CD14-positive monocyte (primary cell): Measurements from ENCODE around the gene CUBN. TPM values are rescaled to one million over a fixed set of nuclear protein-coding genes. Genes with fewer than 3 reads are reported as not detected.
A peak's percentile ranks its signal among the peaks of the same experiment; 100 is the strongest.

Source experiments
- DNase-seq, 3 donors: peaks; one replicate each; pipeline ENCODE4 v3.0.0-alpha.2; 2011 to 2022
- H2AFZ ChIP-seq: 2 replicates; pipeline ENCODE4 v1.6.0; 2012; ENCODE audit warnings: mild to moderate bottlenecking, low read depth, low read length, inconsistent platforms; ENCODE audit not compliant: insufficient read depth, poor library complexity, severe bottlenecking
- H3K27ac ChIP-seq, 2 donors: 1 replicate in 1 of 2; 2 replicates in 1 of 2; pipeline ENCODE4 v1.5.1; 2012 to 2013; ENCODE audit warnings: low read length in 2 of 2, control low read depth in 1 of 2, inconsistent platforms in 1 of 2, low read depth in 1 of 2, mild to moderate bottlenecking in 1 of 2
- H3K27me3 ChIP-seq, 2 donors: one replicate each; pipeline versions ENCODE4 v1.6.0 to v1.6.1; 2011 to 2013; ENCODE audit warnings: low read length in 2 of 2; ENCODE audit not compliant: control insufficient read depth in 2 of 2, insufficient read depth in 2 of 2
- H3K36me3 ChIP-seq, 2 donors: replicated peaks in 1 of 2; 1 replicate in 1 of 2; 2 replicates in 1 of 2; pipeline versions ENCODE4 v1.5.1 to v1.6.1; 2012 to 2013; ENCODE audit warnings: low read length in 2 of 2, control low read depth in 1 of 2, inconsistent platforms in 1 of 2, mild to moderate bottlenecking in 1 of 2; ENCODE audit not compliant: insufficient read depth in 2 of 2, control insufficient read depth in 1 of 2
- H3K4me1 ChIP-seq, 2 donors: 1 replicate in 1 of 2; 2 replicates in 1 of 2; pipeline versions ENCODE4 v1.5.1 to v1.6.1; 2012 to 2013; ENCODE audit warnings: low read length in 2 of 2, control low read depth in 1 of 2, inconsistent platforms in 1 of 2, mild to moderate bottlenecking in 1 of 2, moderate library complexity in 1 of 2; ENCODE audit not compliant: insufficient read depth in 2 of 2, control insufficient read depth in 1 of 2
- H3K4me2 ChIP-seq: replicated peaks from 2 replicates; pipeline ENCODE3; 2012; ENCODE audit warnings: low read length, moderate library complexity, mild to moderate bottlenecking; ENCODE audit not compliant: poor library complexity, severe bottlenecking; ENCODE audit errors: extremely low read depth
- H3K4me3 ChIP-seq, 3 experiments: fragments of 200-600 bp in 1 of 3; sonication (generic) in 1 of 3; replicated peaks in 1 of 3; 1 replicate in 2 of 3; 2 replicates in 1 of 3; pipeline ENCODE4 v1.5.1; 2011 to 2013; ENCODE audit warnings: low read length in 3 of 3, mild to moderate bottlenecking in 3 of 3, control low read depth in 2 of 3, low read depth in 2 of 3, inconsistent platforms in 1 of 3, moderate library complexity in 1 of 3
- H3K79me2 ChIP-seq: 2 replicates; pipeline ENCODE4 v1.6.0; 2012; ENCODE audit warnings: mild to moderate bottlenecking, control low read depth, inconsistent platforms, low read length, moderate library complexity; ENCODE audit not compliant: insufficient read depth
- H3K9ac ChIP-seq: 2 replicates; pipeline ENCODE4 v1.6.0; 2017; ENCODE audit warnings: low read length, mild to moderate bottlenecking; ENCODE audit not compliant: insufficient read depth, poor library complexity, severe bottlenecking
- H3K9me3 ChIP-seq, 2 donors: replicated peaks in 1 of 2; 1 replicate in 1 of 2; 2 replicates in 1 of 2; pipeline versions ENCODE4 v1.5.1 to v1.6.1; 2012 to 2013; ENCODE audit warnings: low read length in 2 of 2, control low read depth in 1 of 2; ENCODE audit not compliant: control insufficient read depth in 1 of 2, insufficient read depth in 1 of 2
- H4K20me1 ChIP-seq: 2 replicates; pipeline ENCODE4 v1.6.0; 2012; ENCODE audit warnings: mild to moderate bottlenecking, low read length, control low read depth, moderate library complexity; ENCODE audit not compliant: insufficient read depth
- H3K27ac Mint-ChIP-seq, 7 donors: one replicate each; pipeline ENCODE4 v1.8.0; 2020; ENCODE audit warnings: mild to moderate bottlenecking in 7 of 7, mixed read lengths in 7 of 7, moderate library complexity in 6 of 7, inconsistent platforms in 2 of 7
- H3K27me3 Mint-ChIP-seq, 3 donors: one replicate each; pipeline ENCODE4 v1.8.0; 2021 to 2022; ENCODE audit warnings: low read depth in 3 of 3, mild to moderate bottlenecking in 3 of 3, mixed read lengths in 3 of 3, moderate library complexity in 3 of 3, inconsistent platforms in 1 of 3
- H3K36me3 Mint-ChIP-seq, 2 donors: one replicate each; pipeline ENCODE4 v1.8.0; 2020; ENCODE audit warnings: mixed read lengths in 2 of 2, inconsistent platforms in 1 of 2, mild to moderate bottlenecking in 1 of 2
- H3K4me1 Mint-ChIP-seq: one replicate; pipeline ENCODE4 v1.8.0; 2020; ENCODE audit warnings: mild to moderate bottlenecking, mixed read lengths
- H3K4me3 Mint-ChIP-seq, 2 donors: one replicate each; pipeline ENCODE4 v1.8.0; 2020; ENCODE audit warnings: mild to moderate bottlenecking in 2 of 2, mixed read lengths in 2 of 2, moderate library complexity in 1 of 2
- H3K9me3 Mint-ChIP-seq, 7 donors: one replicate each; pipeline ENCODE4 v1.8.0; 2020 to 2022; ENCODE audit warnings: mixed read lengths in 7 of 7, mild to moderate bottlenecking in 6 of 7, moderate library complexity in 6 of 7, inconsistent platforms in 2 of 7
- WGBS: methylation state at CpG from one replicate; pipeline ENCODE4 v1.1.5; 2013; ENCODE audit warnings: missing lambda C conversion rate; ENCODE audit not compliant: insufficient coverage; 5-methylcytosine and 5-hydroxymethylcytosine counted together
- intact Hi-C, 2 donors: fragments of 100-400 bp; cut with micrococcal nuclease; formaldehyde crosslinking; loops; one replicate each; pipeline versions ENCODE4 v1.15.0 to v1.15.1; 2023
- polyA plus RNA-seq, 3 donors: library from polyadenylated mRNA; depleted of rRNA in 1 of 3; unstranded in 2 of 3; stranded (reverse) in 1 of 3; fragments of 300-500 nt in 2 of 3; fragments of >200 nt in 1 of 3; fragmentation: Illumina TruSeq in 2 of 3; gene quantifications; 1 replicate in 2 of 3; 2 replicates in 1 of 3; pipeline ENCODE4 v1.2.3, GENCODE V29; 2012 to 2021
- TF ChIP-seq, protein P1 (sequence below): fragments of 200-600 bp; IDR thresholded peaks from one replicate; pipeline ENCODE4 v1.8.0; 2022; ENCODE audit warnings: antibody characterized with exemption, mild to moderate bottlenecking

Gene CUBN
- polyA plus RNA-seq, 3 donors: 0.95 TPM; not detected in 2

GRCh38 chr10:17112566-17112965, 17.0 kb downstream of the CUBN start:
- H3K4me1 ChIP-seq: no peaks in the 10 kb centered on the region
- TF ChIP-seq, protein P1, sequence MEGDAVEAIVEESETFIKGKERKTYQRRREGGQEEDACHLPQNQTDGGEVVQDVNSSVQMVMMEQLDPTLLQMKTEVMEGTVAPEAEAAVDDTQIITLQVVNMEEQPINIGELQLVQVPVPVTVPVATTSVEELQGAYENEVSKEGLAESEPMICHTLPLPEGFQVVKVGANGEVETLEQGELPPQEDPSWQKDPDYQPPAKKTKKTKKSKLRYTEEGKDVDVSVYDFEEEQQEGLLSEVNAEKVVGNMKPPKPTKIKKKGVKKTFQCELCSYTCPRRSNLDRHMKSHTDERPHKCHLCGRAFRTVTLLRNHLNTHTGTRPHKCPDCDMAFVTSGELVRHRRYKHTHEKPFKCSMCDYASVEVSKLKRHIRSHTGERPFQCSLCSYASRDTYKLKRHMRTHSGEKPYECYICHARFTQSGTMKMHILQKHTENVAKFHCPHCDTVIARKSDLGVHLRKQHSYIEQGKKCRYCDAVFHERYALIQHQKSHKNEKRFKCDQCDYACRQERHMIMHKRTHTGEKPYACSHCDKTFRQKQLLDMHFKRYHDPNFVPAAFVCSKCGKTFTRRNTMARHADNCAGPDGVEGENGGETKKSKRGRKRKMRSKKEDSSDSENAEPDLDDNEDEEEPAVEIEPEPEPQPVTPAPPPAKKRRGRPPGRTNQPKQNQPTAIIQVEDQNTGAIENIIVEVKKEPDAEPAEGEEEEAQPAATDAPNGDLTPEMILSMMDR: no peak
- peaks cover 6% of the 10 kb centered on the region for H3K4me1 Mint-ChIP-seq
- no peak overlapping the region for H3K9ac ChIP-seq
- no peaks in the 10 kb centered on the region for H3K36me3 Mint-ChIP-seq
- no peak overlapping the region for H3K4me3 ChIP-seq
- no CpG with 5 or more reads among the region's 3 CpGs for WGBS
- intact Hi-C loops: no loop called here
- H3K9me3 ChIP-seq: no peaks in the 10 kb centered on the region
- H3K36me3 ChIP-seq: no peaks in the 10 kb centered on the region
- H3K27me3 ChIP-seq: no peaks in the 10 kb centered on the region
- H3K4me2 ChIP-seq: no peak overlapping the region
- no peaks in the 10 kb centered on the region for H3K79me2 ChIP-seq
- H3K27ac ChIP-seq: no peak overlapping the region
- no peak for DNase-seq
- H3K9me3 Mint-ChIP-seq: no peaks in the 10 kb centered on the region
- H2AFZ ChIP-seq: no peak overlapping the region
- H3K27me3 Mint-ChIP-seq: no peaks in the 10 kb centered on the region
- H3K4me3 Mint-ChIP-seq: no peak overlapping the region
- no peaks in the 10 kb centered on the region for H4K20me1 ChIP-seq
- no peak overlapping the region for H3K27ac Mint-ChIP-seq

- Histone ChIP-seq H3K4me2 (no peak overlapping the region), H2AFZ (no peak overlapping the region)
These were observed 20.0 kb downstream of the CUBN start for GRCh38 chr10:17109475-17110207.

More at GRCh38 chr10:17109475-17110207, 20.0 kb downstream of the CUBN start:
- intact Hi-C loops: no loop called here
- TF ChIP-seq, protein P1: no peak
- Histone ChIP-seq H3K4me1 (no peaks in the 10 kb centered on the region), H3K27ac (no peak overlapping the region), H3K9ac (no peak overlapping the region), H3K4me3 (no peak overlapping the region), H4K20me1 (no peaks in the 10 kb centered on the region), H3K36me3 (no peaks in the 10 kb centered on the region), H3K9me3 (no peaks in the 10 kb centered on the region), H3K79me2 (no peaks in the 10 kb centered on the region), H3K27me3 (no peaks in the 10 kb centered on the region)
- Mint-ChIP-seq H3K4me3 (no peak overlapping the region), H3K27ac (peak overlapping the region in 2 of 7 donors; percentile 45 to 63), H3K4me1 (peaks cover 11% of the 10 kb centered on the region), H3K9me3 (no peaks in the 10 kb centered on the region), H3K36me3 (no peaks in the 10 kb centered on the region), H3K27me3 (no peaks in the 10 kb centered on the region)
- 100% methylated on average over 1 of the region's 3 CpGs for WGBS
- DNase-seq: peak; percentile 34 to 56 (median 51)
